Activated CD4-positive, alpha-beta T cell treated with anti-CD3 and anti-CD28 coated beads, Interleukin-2, Interleukin-4, amounts not matched to agents 100 ng/mL and 50 ng/mL, durations not matched to agents 16 hours and 8 hours (primary cell): ENCODE results near the gene ATG2B.

Experiments used
- DNase-seq: peaks from one replicate; pipeline ENCODE4 v3.0.0-alpha.2; 2020; ENCODE audit warnings: low spot score

Gene ATG2B

GRCh38 chr14:96309896-96310330 is 53.2 kb downstream of the ATG2B start:
- DNase-seq, result no peak

- DNase-seq, result no peak
These were observed 53.8 kb downstream of the ATG2B start for GRCh38 chr14:96309133-96309895.

GRCh38 chr14:96307434-96307833 is 55.7 kb downstream of the ATG2B start:
- no peak for DNase-seq

GRCh38 chr14:96304956-96305355 is 58.2 kb downstream of the ATG2B start:
- no peak for DNase-seq

- no peak for DNase-seq
These were observed 59.2 kb downstream of the ATG2B start for GRCh38 chr14:96303981-96304380.

GRCh38 chr14:96299441-96299840 is 63.7 kb downstream of the ATG2B start:
- DNase-seq, result no peak

- DNase-seq, result no peak
These were observed 65.1 kb downstream of the ATG2B start for GRCh38 chr14:96297997-96298515.

- DNase-seq, result peak; percentile 20
These were observed 66.1 kb downstream of the ATG2B start for GRCh38 chr14:96297000-96297399.

GRCh38 chr14:96294246-96294645 is 68.9 kb downstream of the ATG2B start:
- DNase-seq, result no peak

GRCh38 chr14:96287856-96288255 is 75.3 kb downstream of the ATG2B start:
- no peak for DNase-seq

- DNase-seq, result no peak
These were observed 76.9 kb downstream of the ATG2B start for GRCh38 chr14:96286251-96286650.

- no peak for DNase-seq
These were observed 77.5 kb downstream of the ATG2B start for GRCh38 chr14:96285667-96286066.

GRCh38 chr14:96284430-96284829 is 78.7 kb downstream of the ATG2B start:
- no peak for DNase-seq

GRCh38 chr14:96284008-96284407 is 79.1 kb downstream of the ATG2B start:
- DNase-seq, result no peak

GRCh38 chr14:96281486-96281885 is 81.7 kb downstream of the ATG2B start:
- no peak for DNase-seq

GRCh38 chr14:96280104-96280503 is 83.0 kb downstream of the ATG2B start:
- no peak for DNase-seq

- DNase-seq, result no peak
These were observed 83.6 kb downstream of the ATG2B start for GRCh38 chr14:96279564-96279963.

GRCh38 chr14:96277890-96278289 is 85.3 kb downstream of the ATG2B start:
- DNase-seq, result no peak

GRCh38 chr14:96275177-96276112 is 87.7 kb downstream of the ATG2B start:
- peak; percentile 58 for DNase-seq

- no peak for DNase-seq
These were observed 88.6 kb downstream of the ATG2B start for GRCh38 chr14:96274543-96274942.

GRCh38 chr14:96274122-96274521 is 89.0 kb downstream of the ATG2B start:
- no peak for DNase-seq

GRCh38 chr14:96273629-96274028 is 89.5 kb downstream of the ATG2B start:
- DNase-seq, result no peak
